Pancreas (tissue), 10 donors: ENCODE data around the gene KANSL3. TPM values are rescaled to one million over a fixed set of nuclear protein-coding genes. Genes with fewer than 3 reads are reported as not detected.

ENCODE experiments used
- ATAC-seq, 4 donors: fragments of 200-7000 bp; cut with Tn5 transposase; one replicate each; pipeline versions ENCODE4 v1.8.0 to v1.9.1; 2020; ENCODE audit warnings: mild to moderate bottlenecking in 4 of 4, moderate library complexity in 4 of 4
- DNase-seq, 6 donors: peaks; one replicate each; pipeline ENCODE4 v3.0.0-alpha.2; 2020
- FAIRE-seq: peaks from 2 replicates; lab custom pipeline; 2012; peaks lifted over from hg19 to GRCh38; lab: Jason Lieb, UNC
- H3K27ac ChIP-seq, 4 donors: fragments of 200-600 bp; sonication (generic); 1 replicate in 3 of 4; 2 replicates in 1 of 4; pipeline versions ENCODE4 v1.5.0 to v1.8.0; 2020
- H3K27me3 ChIP-seq, 4 donors: fragments of 200-600 bp; one replicate each; pipeline ENCODE4 v1.8.0; 2021
- H3K36me3 ChIP-seq, 3 donors: fragments of 200-600 bp; sonication (generic) in 1 of 3; one replicate each; pipeline versions ENCODE4 v1.5.0 to v1.8.0; 2020 to 2021
- H3K4me1 ChIP-seq, 3 donors: fragments of 200-600 bp; one replicate each; pipeline ENCODE4 v1.8.0; 2021
- H3K4me3 ChIP-seq, 4 donors: fragments of 200-600 bp; sonication (generic) in 2 of 4; one replicate each; pipeline versions ENCODE4 v1.5.0 to v1.8.0; 2020 to 2021
- H3K9me3 ChIP-seq, 4 donors: fragments of 200-600 bp; one replicate each; pipeline ENCODE4 v1.8.0; 2021
- WGBS, 2 donors: extraction: QIAGEN DNeasy Blood & Tissue Kit; methylation state at CpG; one replicate each; pipeline ENCODE4 v1.1.7; 2013; 5-methylcytosine and 5-hydroxymethylcytosine counted together
- intact Hi-C, 3 donors: fragments of 100-400 bp; cut with DNase I; formaldehyde crosslinking; loops; one replicate each; pipeline versions ENCODE4 v1.11.1 to v1.14.2; 2022
- polyA plus RNA-seq, 2 donors: library from polyadenylated mRNA; stranded (reverse); fragments of 200-250 nt; gene quantifications; one replicate each; pipeline ENCODE4 v1.2.3, GENCODE V29; 2013
- total RNA-seq, 6 donors: library from RNA; stranded (reverse); fragmentation: NEBNext Ultra II Directional in 4 of 6; extraction: Animal tissue kit (Norgen Biotek cat#: 25700) in 4 of 6; gene quantifications; one replicate each; pipeline versions ENCODE4 v1.2.1 to v1.2.4, GENCODE V29; 2021 to 2023
- TF ChIP-seq, protein P1 (sequence below), 4 donors: fragments of 200-600 bp; sonication (generic) in 3 of 4; IDR thresholded peaks; one replicate each; pipeline versions ENCODE4 v1.5.0 to v1.8.0; 2021; ENCODE audit warnings: antibody characterized with exemption in 4 of 4
- donor health status: healthy with polysubstance abuse.
- donor health status: DM: no; HTN: no; CAD: no; lungs with moderate emphysema.
- donor health status: DM: no; HTN: no; CAD: no.
- donor health status: control.
- donor health status: control.
- donor health status: Bipolar disorder and iron deficiency.
- donor health status: DM: yes; HTN: yes; CAD: no.
- donor health status: DM: no; HTN: no; CAD: no.
- donor health status: DM: no; HTN: no; CAD: no.
- donor health status: DM: yes; HTN: yes; CAD: no.

KANSL3 gene
- total and polyA plus RNA-seq, 8 donors: 14.8 to 28.9 (median 19.2) TPM

DNA sequence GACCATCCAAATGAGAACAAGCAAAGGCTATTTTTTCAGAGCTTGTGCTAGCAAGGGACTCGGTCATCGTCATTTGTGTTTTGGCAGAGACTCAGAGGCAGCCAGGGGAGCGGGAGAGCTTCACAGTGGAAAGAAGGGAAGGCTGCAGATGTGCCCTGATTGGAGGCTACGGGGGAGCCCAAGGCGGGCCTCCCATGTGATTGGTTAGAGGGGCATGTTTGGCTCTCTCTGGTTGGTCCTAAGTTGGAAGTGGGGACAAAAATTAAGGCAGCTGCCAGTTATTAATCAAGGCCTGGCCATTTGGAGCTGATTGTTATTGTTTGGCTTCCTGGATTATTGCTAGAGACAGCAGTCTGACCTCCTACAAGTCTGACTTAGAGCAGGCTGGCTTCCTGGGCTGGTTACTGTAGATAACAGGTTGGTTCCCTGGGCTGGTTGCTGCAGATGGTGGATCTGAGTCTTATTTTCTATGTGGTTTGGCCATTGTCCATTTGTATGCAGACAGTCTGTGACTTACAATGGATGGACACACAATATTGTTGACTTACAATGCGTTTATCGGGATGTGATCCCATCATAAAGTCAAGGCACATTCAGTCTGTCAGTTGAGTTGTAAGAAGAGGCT, 10.3 kb upstream of the KANSL3 start:
- no peaks in the 10 kb centered on the region for H3K36me3 ChIP-seq
- no peaks in the 10 kb centered on the region for H3K4me1 ChIP-seq
- 96 to 99% methylated on average over 7 of the region's 7 CpGs for WGBS, 2 donors
- intact Hi-C loops: no loop called here
- H3K27ac ChIP-seq: no peak overlapping the region
- H3K27me3 ChIP-seq: no peaks in the 10 kb centered on the region
- FAIRE-seq (no peak), ATAC-seq (no peak), DNase-seq (no peak)
- TF ChIP-seq, protein P1, sequence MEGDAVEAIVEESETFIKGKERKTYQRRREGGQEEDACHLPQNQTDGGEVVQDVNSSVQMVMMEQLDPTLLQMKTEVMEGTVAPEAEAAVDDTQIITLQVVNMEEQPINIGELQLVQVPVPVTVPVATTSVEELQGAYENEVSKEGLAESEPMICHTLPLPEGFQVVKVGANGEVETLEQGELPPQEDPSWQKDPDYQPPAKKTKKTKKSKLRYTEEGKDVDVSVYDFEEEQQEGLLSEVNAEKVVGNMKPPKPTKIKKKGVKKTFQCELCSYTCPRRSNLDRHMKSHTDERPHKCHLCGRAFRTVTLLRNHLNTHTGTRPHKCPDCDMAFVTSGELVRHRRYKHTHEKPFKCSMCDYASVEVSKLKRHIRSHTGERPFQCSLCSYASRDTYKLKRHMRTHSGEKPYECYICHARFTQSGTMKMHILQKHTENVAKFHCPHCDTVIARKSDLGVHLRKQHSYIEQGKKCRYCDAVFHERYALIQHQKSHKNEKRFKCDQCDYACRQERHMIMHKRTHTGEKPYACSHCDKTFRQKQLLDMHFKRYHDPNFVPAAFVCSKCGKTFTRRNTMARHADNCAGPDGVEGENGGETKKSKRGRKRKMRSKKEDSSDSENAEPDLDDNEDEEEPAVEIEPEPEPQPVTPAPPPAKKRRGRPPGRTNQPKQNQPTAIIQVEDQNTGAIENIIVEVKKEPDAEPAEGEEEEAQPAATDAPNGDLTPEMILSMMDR (IDR thresholded peaks at IDR 0.05): no peak
- no peaks in the 10 kb centered on the region for H3K9me3 ChIP-seq
- no peak overlapping the region for H3K4me3 ChIP-seq

DNA sequence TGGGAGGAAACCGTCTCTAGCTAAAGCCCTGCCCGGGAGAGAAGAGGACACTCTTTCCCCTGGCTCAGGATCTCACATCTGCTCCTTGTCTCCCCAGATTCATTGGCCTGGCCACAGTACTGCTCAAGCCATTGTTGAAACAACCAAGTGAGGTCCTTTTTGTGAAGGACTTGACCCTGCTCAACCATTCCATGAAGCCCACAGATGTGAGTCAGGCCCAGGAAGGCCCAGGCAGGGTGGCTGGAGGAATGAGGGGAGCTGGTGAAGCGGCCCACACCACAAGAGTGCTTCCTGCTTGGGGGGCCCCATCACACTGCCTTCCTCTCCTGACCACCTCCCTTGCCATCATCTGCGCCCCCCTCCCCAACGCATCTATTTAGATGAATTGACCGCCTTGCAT, 9.6 kb upstream of the KANSL3 start:
- intact Hi-C loops: no loop called here
- no peak for DNase-seq
- Histone ChIP-seq H3K27me3 (no peaks in the 10 kb centered on the region), H3K9me3 (no peaks in the 10 kb centered on the region), H3K27ac (no peak overlapping the region), H3K4me3 (no peak overlapping the region), H3K4me1 (no peaks in the 10 kb centered on the region), H3K36me3 (no peaks in the 10 kb centered on the region)
- TF ChIP-seq, protein P1 (IDR thresholded peaks at IDR 0.05): no peak
- no peak for ATAC-seq
- no peak for FAIRE-seq
- WGBS, 2 donors: 96 to 98% methylated on average over 6 of the region's 6 CpGs

DNA sequence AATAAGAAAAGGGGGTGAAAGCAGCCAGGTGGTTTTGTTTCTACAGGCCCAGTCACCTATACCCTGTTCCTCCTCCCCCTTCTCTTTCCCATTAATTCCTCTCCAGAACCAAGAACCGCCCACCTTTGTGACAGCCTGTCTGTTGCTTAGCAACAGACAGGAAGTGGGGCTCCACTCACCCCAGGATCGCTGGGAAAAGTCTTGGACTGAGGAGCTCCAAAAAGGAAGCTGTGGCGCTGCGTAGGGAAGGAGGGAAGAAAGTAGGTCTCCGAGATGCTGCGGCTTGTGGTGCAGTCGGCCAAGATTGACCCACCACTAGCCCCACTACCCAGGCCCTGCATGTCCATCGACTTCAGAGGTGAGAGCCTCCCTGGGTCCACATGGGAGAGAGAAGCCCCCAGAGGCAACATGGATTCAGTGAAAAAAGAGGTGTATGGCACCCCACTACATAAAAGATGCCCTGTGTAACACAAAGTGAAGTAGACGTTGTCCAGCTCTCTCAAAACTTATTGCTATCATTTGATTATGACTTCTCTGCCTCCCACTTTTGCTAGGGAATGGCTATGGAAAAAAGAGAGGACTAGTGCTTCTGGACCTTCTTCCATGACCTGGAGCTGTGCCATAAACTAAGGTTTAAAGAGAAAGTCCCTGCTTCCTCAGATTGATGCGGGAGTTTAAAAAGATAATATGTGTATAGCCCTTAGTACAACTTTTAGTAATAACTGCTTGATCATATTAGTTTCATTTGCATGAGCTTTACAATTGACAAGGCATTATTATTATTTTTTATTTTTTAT, 4.7 kb upstream of the KANSL3 start, which contains the start of gene FER1L5:
Gene FER1L5 (plus strand): TSS at position 201 of the 797 bp plus-strand sequence. CDS start 73 bp downstream, at position 274.
- Histone ChIP-seq H3K27ac (peak within 1 kb of the TSS in 1 of 4 donors; percentile 56), H3K4me3 (peak within 1 kb of the TSS in 2 of 4 donors; percentile 6 to 29), H3K4me1 (peaks cover 0 to 5% (median 0%) of the 10 kb centered on the region in 3 donors), H3K36me3 (no peaks in the 10 kb centered on the region), H3K27me3 (no peaks in the 10 kb centered on the region), H3K9me3 (no peaks in the 10 kb centered on the region)
- ATAC-seq (peak in 2 of 4 donors; percentile 9 to 18), FAIRE-seq (no peak), DNase-seq (peak in 3 of 6 donors; percentile 29 to 37 (median 32))
- intact Hi-C loops: no loop called here
- WGBS, 2 donors: 53 to 65% methylated on average over 10 of the region's 10 CpGs
- TF ChIP-seq, protein P1 (IDR thresholded peaks at IDR 0.05): no peak

DNA sequence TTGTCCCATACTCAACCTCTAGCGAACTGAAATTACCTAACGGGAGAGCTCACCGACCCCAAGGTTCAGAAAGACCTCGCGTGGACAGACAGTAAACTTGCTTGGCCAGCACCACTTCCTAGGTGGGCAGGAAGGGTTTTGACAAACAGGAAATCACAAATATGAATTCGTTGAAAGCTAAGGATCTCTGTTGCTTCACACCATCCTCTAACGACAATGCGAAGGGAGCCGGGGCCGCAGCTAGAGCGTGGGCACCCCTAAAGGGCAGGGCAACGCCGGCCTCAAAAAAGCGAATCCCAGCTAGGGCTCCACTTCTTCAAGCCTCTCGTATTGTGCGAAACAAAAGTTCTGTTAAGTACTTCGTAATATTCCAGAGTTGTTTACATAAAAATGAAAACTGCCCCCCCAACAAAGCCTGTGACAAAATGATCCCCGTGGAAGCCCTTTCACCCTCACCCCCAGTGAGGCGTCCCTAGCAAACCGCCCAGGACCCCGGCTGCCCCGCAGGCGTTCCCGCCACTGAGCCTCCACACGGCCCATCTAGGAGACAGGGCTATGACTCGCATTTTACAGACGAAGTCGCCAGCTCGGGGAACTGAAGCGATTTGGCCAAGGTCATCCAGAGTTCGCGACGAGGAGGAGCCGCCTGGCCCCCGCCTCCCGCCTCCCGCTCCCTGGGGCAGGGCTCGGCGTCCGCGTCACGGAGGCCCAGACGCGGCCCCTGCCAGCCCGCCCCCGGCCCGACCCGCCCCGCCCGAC, 548 bp downstream of the KANSL3 start:
- ATAC-seq (peak; percentile 87 to 92 (median 89)), FAIRE-seq (no peak), DNase-seq (peak; percentile 86 to 93 (median 88))
- Histone ChIP-seq H3K9me3 (no peaks in the 10 kb centered on the region), H3K4me3 (peak overlapping the region; percentile 40 to 61 (median 58)), H3K36me3 (no peaks in the 10 kb centered on the region), H3K4me1 (peaks cover 6 to 19% (median 14%) of the 10 kb centered on the region in 3 donors), H3K27me3 (no peaks in the 10 kb centered on the region), H3K27ac (peak overlapping the region; percentile 83 to 95 (median 92))
- TF ChIP-seq, protein P1 (IDR thresholded peaks at IDR 0.05): no peak
- intact Hi-C loops: no loop called here
- 1% methylated on average over 34 to 50 of the region's 50 CpGs for WGBS, 2 donors
